Measurements from ENCODE around the gene SERINC4. TPM values are rescaled to one million over a fixed set of nuclear protein-coding genes. Genes with fewer than 3 reads are reported as not detected.
A peak's percentile ranks its signal among the peaks of the same experiment; 100 is the strongest.
"Not testable (repeated sequence)": the region's sequence is repeated elsewhere in the genome, so short reads cannot be mapped to it uniquely, and the experiment has no call there.

Gene SERINC4
- total RNA-seq, result not detected
- polyA plus RNA-seq, result under 1 TPM in 2 of 3 donors, not detected in 1; 0.37 to 0.55 TPM
- long read RNA-seq, donor 1, partial matches to known transcripts, result 68 of 68 reads
- long read RNA-seq, donor 1, other reads (novel, unspliced or antisense), result 0 of 68 reads
- long read RNA-seq, donor 2, result 0 reads
- long read RNA-seq, donor 3, result 0 reads
- long read RNA-seq, donor 4, result 0 reads
- long read RNA-seq, donor 5, result 0 reads
- long read RNA-seq, donor 6, result 0 reads
- long read RNA-seq, donor 7, result 0 reads
- long read RNA-seq, donor 8, result 0 reads
- long read RNA-seq, donor 9, result 0 reads
- long read RNA-seq, donor 10, result 0 reads

DNA sequence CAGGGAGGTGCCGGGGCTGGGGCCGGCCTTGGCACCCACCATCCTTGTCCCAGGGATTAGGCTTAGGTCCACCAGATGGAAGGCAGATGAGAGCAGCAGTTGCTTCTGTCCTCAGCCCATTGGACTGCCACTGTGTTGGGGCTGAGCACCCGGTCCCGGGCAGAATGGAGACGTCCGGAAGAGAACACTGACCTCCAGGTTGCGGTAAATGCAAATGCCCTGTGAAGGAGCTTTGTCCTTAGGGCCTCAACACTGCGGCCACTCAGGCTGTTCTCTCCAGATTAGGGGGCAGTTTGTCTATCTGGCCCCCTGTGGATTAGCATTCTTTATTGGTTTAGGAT lies at the start of gene SERINC4:
TSS of gene SERINC4 (minus strand) at position 276 of the 341 bp plus-strand sequence. CDS start at position 42, 234 bp downstream.
- H3K9me3 ChIP-seq, result no peaks in the 10 kb centered on the region
- H3K36me3 ChIP-seq, result peaks cover 30 to 84% (median 80%) of the 10 kb centered on the region in 4 donors
- H3K4me1 ChIP-seq, result peaks cover 25 to 69% (median 64%) of the 10 kb centered on the region in 4 donors
- intact Hi-C loops (cut with DNase I; ENCODE audit: low total_unique reads), result no loop called here
- no peaks in the 10 kb centered on the region for H3K27me3 ChIP-seq
- TF ChIP-seq POLR2A (IDR thresholded peaks at IDR 0.05), result no peak
- TF ChIP-seq, protein P1, sequence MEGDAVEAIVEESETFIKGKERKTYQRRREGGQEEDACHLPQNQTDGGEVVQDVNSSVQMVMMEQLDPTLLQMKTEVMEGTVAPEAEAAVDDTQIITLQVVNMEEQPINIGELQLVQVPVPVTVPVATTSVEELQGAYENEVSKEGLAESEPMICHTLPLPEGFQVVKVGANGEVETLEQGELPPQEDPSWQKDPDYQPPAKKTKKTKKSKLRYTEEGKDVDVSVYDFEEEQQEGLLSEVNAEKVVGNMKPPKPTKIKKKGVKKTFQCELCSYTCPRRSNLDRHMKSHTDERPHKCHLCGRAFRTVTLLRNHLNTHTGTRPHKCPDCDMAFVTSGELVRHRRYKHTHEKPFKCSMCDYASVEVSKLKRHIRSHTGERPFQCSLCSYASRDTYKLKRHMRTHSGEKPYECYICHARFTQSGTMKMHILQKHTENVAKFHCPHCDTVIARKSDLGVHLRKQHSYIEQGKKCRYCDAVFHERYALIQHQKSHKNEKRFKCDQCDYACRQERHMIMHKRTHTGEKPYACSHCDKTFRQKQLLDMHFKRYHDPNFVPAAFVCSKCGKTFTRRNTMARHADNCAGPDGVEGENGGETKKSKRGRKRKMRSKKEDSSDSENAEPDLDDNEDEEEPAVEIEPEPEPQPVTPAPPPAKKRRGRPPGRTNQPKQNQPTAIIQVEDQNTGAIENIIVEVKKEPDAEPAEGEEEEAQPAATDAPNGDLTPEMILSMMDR (IDR thresholded peaks at IDR 0.05), result no peak
- no peak for TF ChIP-seq POLR2AphosphoS5 (IDR thresholded peaks at IDR 0.05)
- no peak for TF ChIP-seq EP300 (IDR thresholded peaks at IDR 0.05)
- DNase-seq, result no peak
- peak within 1 kb of the TSS; percentile 83 to 99 (median 91) for H3K27ac ChIP-seq
- 85 to 95% (median 93%) methylated on average over 8 of the region's 8 CpGs for WGBS, 5 donors
- peak within 1 kb of the TSS; percentile 87 to 97 (median 88) for H3K4me3 ChIP-seq

DNA sequence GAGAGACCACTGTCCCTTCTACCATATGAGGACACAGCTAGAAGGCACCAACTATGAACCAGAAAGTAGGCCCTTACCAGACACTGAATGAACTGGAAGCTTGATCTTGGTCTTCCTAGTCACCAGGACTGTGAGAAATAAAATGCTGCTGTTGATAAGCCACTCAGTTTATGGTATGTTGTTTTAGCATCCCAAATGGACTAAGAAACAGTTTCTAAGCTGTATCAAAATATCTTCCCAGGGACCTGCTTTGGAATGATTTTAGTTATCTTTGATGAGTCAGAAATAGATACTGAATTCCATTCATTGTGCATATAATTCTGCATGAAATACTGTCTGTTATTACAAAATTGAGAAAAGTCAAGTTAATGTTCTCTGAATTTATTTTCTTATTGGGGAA lies 45.4 kb upstream of the SERINC4 start:
- Histone ChIP-seq H3K9me3 (no peaks in the 10 kb centered on the region), H3K4me3 (no peak overlapping the region), H3K36me3 (peaks cover 6 to 72% (median 50%) of the 10 kb centered on the region in 4 donors), H3K4me1 (no peaks in the 10 kb centered on the region), H3K27me3 (no peaks in the 10 kb centered on the region), H3K27ac (no peak overlapping the region)
- no peak for DNase-seq
- TF ChIP-seq EP300 (IDR thresholded peaks at IDR 0.05), result no peak
- no peak for TF ChIP-seq POLR2AphosphoS5 (IDR thresholded peaks at IDR 0.05)
- TF ChIP-seq, protein P1 (IDR thresholded peaks at IDR 0.05), result no peak
- TF ChIP-seq POLR2A (IDR thresholded peaks at IDR 0.05), result no peak
- intact Hi-C loops (cut with DNase I; ENCODE audit: low total_unique reads), result no loop called here

DNA sequence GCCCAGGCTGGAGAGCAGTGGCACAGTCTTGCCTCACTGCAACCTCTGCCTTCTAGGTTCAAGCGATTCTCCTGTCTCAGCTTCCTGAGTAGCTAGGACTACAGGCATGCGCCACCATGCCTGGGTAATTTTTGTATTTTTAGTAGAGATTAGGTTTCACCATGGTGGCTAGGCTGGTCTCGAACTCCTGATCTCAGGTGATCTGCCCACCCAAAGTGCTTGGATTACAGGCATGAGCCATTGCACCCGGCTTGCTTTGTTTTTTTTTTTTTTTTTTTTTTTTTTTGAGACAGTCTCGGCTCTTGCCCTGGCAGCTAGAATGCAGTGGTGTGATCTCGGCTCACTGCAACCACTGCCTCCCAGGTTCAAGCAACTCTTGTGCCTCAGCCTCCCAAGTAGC lies 32.5 kb upstream of the SERINC4 start:
- intact Hi-C loops (cut with DNase I; ENCODE audit: low total_unique reads); DNase-seq; H3K27ac ChIP-seq; H3K27me3 ChIP-seq; H3K9me3 ChIP-seq; H3K4me3 ChIP-seq: not testable (repeated sequence)
- WGBS, 5 donors, result 82 to 95% (median 92%) methylated on average over 6 of the region's 6 CpGs
- Histone ChIP-seq H3K4me1 (peaks cover 0 to 15% (median 4%) of the 10 kb centered on the region in 4 donors), H3K36me3 (peaks cover 0 to 26% (median 25%) of the 10 kb centered on the region in 4 donors)

DNA sequence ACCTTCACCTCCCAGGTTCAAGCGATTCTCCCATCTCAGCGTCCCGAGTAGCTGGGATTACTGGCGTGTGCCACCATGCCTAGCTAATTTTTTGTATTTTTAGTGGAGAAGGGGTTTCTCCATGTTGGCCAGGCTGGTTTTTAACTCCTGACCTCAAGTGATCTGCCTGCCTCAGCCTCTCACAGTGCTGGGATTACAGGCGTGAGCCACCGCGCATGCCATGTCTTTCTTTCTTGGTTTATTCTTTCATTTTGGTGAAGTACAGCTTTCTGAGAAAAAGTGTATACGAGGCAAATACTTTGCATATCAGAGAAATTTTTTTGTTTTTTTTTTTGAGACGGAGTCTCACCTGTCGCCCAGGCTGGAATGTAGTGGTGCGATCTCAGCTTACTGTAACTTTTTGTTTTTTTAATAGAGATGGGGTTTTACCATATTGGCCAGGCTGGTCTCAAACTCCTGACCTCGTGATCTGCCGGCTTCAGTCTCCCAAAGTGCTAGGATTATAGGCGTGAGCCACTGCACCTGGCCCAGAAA lies 31.6 kb upstream of the SERINC4 start:
- H3K27me3 ChIP-seq; H3K4me3 ChIP-seq; H3K9me3 ChIP-seq; H3K27ac ChIP-seq; intact Hi-C loops (cut with DNase I; ENCODE audit: low total_unique reads); DNase-seq: not testable (repeated sequence)
- peaks cover 0 to 21% (median 19%) of the 10 kb centered on the region in 4 donors for H3K36me3 ChIP-seq
- peaks cover 0 to 24% (median 12%) of the 10 kb centered on the region in 4 donors for H3K4me1 ChIP-seq
- WGBS, 5 donors, result 92 to 95% (median 93%) methylated on average over 14 of the region's 14 CpGs

DNA sequence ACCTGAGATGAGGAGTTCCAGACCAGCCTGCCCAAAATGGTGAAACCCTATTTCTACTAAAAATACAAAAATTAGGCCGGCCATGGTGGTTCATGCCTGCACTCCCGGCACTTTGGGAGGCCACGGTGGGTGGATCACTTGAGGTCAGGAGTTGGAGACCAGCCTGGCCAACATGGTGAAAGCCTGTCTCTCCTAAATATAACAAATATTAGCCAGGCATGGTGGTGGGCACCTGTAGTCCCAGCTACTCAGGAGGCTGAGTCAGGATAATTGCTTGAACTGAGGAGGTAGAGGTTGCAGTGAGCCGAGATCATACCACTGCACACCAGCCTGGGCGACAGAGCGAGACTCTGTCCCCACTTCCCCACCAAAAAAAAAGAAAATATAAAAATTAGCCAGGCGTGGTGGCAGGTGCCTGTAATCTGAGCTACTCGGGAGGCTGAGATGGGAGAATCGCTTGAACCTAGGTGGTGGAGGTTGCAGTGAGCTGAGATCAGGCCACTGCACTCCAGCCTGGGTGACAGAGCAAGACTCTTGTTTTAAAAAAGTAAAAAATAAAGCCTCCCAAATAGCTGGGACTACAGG lies 30.8 kb upstream of the SERINC4 start:
- H3K4me1 ChIP-seq, result peaks cover 0 to 32% (median 17%) of the 10 kb centered on the region in 4 donors
- DNase-seq; intact Hi-C loops (cut with DNase I; ENCODE audit: low total_unique reads); H3K9me3 ChIP-seq; H3K27me3 ChIP-seq; H3K27ac ChIP-seq; H3K4me3 ChIP-seq: not testable (repeated sequence)
- H3K36me3 ChIP-seq, result peaks cover 0 to 14% (median 13%) of the 10 kb centered on the region in 4 donors
- WGBS, 5 donors, result 94 to 97% (median 96%) methylated on average over 9 of the region's 9 CpGs

DNA sequence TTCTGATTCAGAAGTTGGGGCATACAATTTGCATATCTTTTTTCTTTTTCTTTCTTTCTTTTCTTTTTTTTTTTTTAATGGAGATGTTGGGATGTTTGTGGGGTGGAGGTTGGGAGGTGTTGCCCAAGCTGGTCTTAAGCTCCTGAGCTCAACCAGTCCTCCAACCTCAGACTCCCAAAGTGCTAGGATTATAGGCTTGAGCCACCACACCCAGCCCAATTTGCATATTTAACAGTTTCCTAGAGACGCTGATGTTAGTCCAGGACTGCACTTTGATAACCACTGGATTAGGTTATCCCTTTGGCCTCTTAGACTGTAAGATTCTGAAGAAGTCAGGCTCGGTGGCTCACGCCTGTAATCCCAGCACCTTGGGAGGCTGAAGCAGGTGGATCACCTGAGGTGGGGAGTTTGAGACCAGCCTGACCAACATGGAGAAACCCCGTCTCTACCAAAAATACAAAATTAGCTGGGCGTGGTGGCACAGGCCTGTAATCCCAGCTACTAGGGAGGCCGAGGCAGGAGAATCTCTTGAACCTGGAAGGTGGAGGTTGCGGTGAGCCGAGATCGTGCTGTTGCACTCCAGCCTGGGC lies 30.0 kb upstream of the SERINC4 start:
- H3K9me3 ChIP-seq; H3K27me3 ChIP-seq; DNase-seq; intact Hi-C loops (cut with DNase I; ENCODE audit: low total_unique reads); H3K36me3 ChIP-seq; H3K4me3 ChIP-seq; H3K27ac ChIP-seq: not testable (repeated sequence)
- H3K4me1 ChIP-seq, result peaks cover under 1 to 38% (median 18%) of the 10 kb centered on the region in 4 donors
- WGBS, 5 donors, result 87 to 94% (median 90%) methylated on average over 9 of the region's 9 CpGs

Measured in stomach (tissue), 19 donors.